Activated T-helper 1 cell treated with Interleukin-2 at 50 U/mL for 16 hours (primary cell): Measurements from ENCODE around the gene PCOLCE2.

ENCODE experiments used
- DNase-seq: peaks from one replicate; pipeline ENCODE4 v3.0.0-alpha.2; 2020; ENCODE audit warnings: low read depth

PCOLCE2 gene

GRCh38 chr3:142863930-142864920 is 24.7 kb downstream of the PCOLCE2 start:
- no peak for DNase-seq

- DNase-seq = no peak
These were observed 25.7 kb downstream of the PCOLCE2 start for GRCh38 chr3:142863010-142863817.

- no peak for DNase-seq
These were observed 27.0 kb downstream of the PCOLCE2 start for GRCh38 chr3:142861926-142862325.

- DNase-seq = no peak
These were observed 30.8 kb downstream of the PCOLCE2 start for GRCh38 chr3:142858043-142858442.

GRCh38 chr3:142857056-142857455 is 31.8 kb downstream of the PCOLCE2 start:
- DNase-seq = no peak

GRCh38 chr3:142853270-142854168 is 35.4 kb downstream of the PCOLCE2 start:
- no peak for DNase-seq

GRCh38 chr3:142852009-142852408 is 36.9 kb downstream of the PCOLCE2 start:
- no peak for DNase-seq

- no peak for DNase-seq
These were observed 38.4 kb downstream of the PCOLCE2 start for GRCh38 chr3:142850395-142851023.

GRCh38 chr3:142849148-142849547 is 39.7 kb downstream of the PCOLCE2 start:
- DNase-seq = no peak

GRCh38 chr3:142846779-142847577 is 41.9 kb downstream of the PCOLCE2 start:
- no peak for DNase-seq

GRCh38 chr3:142844339-142844977 is 44.4 kb downstream of the PCOLCE2 start:
- DNase-seq = no peak

- DNase-seq = no peak
These were observed 49.1 kb downstream of the PCOLCE2 start for GRCh38 chr3:142839831-142840230.

GRCh38 chr3:142837526-142837925 is 51.4 kb downstream of the PCOLCE2 start:
- DNase-seq = no peak

GRCh38 chr3:142828703-142829305 is 60.1 kb downstream of the PCOLCE2 start:
- DNase-seq = peak; percentile 3

- DNase-seq = no peak
These were observed 69.7 kb downstream of the PCOLCE2 start for GRCh38 chr3:142819179-142819578.

GRCh38 chr3:142818651-142819050 is 70.2 kb downstream of the PCOLCE2 start:
- DNase-seq = no peak

GRCh38 chr3:142817897-142818296 is 71.0 kb downstream of the PCOLCE2 start:
- DNase-seq = no peak

- no peak for DNase-seq
These were observed 71.5 kb downstream of the PCOLCE2 start for GRCh38 chr3:142817356-142817755.

- DNase-seq = no peak
These were observed 73.1 kb downstream of the PCOLCE2 start for GRCh38 chr3:142815803-142816202.

GRCh38 chr3:142809259-142809658 is 79.6 kb downstream of the PCOLCE2 start:
- DNase-seq = no peak
